NOMO-1 treated with dmso at 0.1 percent for 144 hours (cell line): ENCODE results near the gene ERC2.

Source experiments
- DNase-seq: peaks from one replicate; lab custom pipeline; 2025; ENCODE audit not compliant: unreplicated experiment; lab: John Stamatoyannopoulos, UW

The ERC2 gene

DNA sequence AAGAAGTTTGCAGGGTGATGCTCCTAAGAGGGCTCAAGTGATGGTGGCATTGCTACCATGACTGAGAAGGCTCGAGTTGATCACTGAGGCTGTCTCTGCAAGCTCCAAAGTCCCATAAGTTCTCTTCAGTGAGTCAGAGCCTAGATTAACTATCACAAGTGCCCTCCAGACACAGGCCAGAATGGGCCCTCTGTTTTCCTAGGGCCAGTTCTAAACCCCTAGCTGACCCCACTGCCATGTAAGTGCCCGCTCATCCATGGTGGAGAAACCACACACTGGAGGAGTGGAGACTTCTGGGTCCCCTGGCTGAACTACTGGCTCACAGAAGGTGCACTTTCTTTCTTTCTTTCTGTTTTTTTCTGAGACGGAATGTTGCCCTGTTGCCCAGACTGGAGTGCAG lies 893.6 kb downstream of the ERC2 start:
- no peak for DNase-seq

DNA sequence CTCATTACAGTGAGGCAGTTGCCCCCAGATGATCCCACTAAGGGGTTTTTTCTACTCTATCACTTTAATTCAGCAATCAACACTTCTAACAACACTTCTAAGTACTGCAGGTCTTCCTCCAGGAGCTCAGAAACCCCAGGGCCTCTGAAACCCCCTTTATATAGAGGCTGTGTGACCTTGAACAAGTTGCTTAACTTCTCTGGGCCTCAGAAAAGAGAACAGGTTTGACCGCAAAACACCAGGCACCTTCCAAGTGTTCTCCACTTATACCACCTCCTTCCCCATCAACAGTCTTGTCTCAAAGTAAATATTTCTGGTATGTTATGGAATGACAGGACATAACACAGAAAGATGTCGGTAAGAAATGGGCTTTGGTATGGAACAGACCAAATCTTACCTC lies 895.5 kb downstream of the ERC2 start:
- no peak for DNase-seq

DNA sequence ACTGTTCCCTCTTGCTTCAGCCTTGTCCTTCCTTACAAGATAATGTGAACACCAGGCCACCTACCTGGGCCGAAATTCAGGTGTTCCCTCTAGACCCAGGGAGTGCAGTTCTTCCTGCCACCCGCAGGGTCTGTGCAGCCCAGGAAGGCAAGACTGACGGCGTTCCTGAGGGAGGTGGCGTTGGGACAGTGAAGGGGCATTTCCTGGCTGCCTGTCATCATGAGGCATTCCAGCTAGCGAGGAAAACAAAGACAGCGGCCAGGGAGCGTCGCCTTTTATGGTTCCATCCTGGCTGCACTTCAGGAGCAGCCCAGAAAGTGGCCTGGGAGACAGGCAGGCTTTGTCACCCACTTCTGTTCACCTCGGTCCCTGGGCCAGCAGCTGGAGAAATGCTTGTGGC lies 896.4 kb downstream of the ERC2 start:
- no peak for DNase-seq

DNA sequence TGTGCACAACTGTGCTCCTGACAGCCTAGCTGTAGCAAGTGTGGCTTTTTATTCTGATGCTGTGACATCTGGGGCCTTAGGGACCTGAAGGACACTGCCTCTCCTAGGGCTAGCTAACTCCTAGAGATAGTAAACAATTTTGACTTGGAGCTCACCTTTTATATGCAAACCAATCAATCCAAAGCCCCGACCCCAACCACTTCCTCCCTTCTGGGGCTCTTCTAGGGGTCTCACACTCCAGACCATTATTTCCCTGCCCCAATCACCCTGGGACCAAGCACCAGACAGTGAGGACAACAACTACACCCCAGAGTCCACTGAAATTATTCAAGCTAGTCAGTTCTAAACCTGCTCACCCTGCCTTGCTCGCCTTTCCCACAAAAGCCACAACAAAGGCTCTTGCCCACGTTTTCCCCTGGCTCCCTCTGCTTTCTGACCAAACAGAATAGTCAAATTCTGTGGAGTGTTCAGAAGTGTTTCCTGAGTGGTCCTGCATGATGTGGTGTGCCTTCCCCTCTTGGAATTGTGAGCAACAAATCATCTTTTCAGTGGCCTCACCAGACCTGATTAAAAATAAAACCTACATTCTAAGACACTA lies 897.0 kb downstream of the ERC2 start:
- DNase-seq: no peak

DNA sequence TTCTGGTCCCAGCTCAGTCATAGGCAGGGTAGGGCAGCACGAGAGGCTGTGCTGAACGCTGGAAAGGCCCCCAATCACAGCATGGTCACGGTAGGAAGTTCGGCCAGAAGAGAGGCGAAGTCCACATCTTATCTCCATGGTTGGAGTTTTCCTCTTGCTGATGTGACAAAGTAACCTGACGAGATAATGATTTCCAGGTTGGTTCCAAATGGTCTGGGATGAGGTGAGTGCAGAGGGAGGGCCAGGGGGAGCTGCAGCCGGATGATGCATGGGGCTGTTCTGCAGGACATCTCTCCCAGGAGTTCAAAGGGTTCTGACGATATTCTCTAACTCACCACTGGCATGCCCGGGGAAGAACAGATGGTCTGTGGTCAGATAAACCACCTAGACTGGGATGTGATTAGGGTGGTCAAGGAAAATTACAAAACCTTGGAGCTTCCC lies 898.0 kb downstream of the ERC2 start:
- DNase-seq: no peak

DNA sequence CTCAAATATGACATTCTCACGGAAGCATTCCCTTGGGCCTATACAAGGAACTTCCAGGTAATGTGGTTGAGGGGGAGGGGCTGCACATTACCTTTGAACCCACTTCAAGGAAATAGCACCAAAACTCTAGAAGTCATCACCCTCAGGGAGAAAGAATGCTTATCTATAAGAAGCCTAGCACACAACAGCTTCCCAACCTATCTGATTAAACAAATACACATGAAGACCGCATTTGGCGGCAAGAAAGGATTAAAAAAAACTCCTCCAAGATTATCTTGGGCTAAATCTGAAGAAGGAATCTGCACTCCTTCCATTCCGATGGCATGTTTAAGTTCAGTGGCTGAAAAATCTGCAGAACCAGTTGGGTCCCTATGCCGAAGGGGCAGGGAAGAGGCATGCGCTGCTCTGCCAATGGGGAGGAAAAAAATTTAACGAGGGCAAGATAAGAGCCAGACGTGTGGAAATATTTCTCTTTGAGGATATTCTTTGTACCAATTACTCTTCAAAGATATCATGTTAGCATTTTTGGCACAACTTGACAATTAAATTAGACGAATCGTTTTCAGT lies 899.2 kb downstream of the ERC2 start:
- no peak for DNase-seq

DNA sequence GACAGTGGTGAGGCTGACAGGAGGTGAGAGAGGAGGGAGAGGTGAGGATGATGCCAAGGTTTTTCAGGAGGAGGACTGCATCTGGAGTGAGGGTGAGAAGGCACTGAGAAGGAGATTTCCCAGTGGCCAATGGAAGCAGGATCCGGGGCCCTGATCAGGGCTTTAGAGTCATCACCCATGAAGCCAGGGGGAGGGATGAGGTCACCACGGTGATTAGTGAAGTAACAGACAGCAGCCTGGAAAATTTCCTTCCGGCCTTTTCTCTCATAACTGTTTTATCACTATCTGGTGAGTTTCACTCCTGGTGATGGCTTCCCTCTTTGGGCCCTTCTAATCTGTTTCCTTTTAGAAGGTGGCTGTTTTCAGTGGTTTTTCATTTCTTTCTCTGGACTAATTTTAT lies 900.7 kb downstream of the ERC2 start:
- DNase-seq: no peak

DNA sequence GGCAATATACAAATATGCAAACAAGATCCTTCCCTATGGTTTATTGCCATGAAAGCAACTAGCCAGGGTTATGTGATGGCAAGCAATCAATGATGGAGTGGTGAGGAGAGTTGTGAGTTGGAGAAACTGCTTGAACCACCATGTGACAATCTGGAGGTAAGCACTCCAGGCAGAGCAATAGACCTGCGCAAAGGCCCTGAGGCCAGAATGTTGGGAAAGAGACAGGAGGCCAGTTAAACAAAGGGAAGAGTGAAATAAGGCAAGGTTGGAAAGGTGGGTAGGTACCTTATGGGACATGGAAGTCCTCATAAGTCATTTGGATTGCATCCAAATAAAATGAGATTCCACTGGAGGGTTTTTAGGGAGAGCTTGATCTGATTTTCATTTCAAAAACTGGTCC lies 901.1 kb downstream of the ERC2 start:
- no peak for DNase-seq

DNA sequence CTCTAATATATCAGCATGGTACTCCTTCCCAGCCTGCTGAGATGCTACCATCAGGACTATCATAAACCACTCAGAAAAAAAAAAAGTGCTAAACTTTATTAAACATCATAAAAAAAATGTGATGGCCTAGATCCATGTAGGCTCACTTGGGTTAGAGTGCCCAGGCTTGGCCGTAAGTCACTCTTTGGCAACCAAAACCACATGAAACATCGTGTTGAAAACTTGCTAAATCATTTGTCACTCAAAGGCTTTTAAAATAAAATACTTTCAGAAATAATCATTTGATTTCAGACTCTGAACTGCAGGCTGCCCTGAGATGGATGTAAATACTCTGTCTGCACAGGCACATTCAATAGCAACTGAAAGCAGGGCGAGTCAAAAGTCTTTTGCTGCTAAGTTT lies 902.7 kb downstream of the ERC2 start:
- DNase-seq: no peak

DNA sequence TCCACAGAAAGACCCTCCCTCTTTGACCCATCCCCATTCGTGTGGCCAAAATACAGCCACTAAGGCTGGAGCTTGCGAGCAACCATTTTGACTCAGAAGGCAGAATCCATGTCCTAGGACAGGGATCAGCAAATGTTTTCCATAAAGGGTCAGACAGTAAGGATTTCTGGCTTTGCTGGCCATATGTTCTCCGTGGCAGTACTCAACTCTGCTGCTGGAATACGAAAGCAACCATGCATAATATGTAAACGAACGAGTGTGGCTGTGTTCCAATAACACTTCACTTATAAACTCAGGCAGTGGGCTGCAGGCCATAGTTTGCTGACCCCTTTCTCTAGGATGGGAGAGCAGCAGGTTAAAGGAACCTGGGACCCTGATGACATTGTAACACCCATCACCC lies 903.5 kb downstream of the ERC2 start:
- DNase-seq: no peak

DNA sequence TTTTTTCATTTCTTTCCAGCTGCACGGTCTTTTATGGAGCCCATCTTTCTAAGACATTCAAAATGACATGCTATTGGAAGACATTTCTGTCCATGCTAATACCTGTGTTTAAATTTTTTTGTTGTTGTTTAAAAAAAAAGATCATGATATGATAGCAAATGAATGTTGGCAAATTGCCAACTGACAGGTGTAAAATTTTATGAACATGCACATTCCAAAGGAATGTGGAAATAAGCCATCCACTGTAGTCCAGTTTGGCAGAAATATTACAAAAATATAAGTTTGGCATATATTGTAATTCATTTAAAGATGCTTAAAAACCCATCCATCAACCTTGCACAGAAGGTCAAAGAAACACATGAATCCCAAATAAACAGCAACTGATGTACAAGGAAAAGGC lies 905.6 kb downstream of the ERC2 start:
- no peak for DNase-seq

DNA sequence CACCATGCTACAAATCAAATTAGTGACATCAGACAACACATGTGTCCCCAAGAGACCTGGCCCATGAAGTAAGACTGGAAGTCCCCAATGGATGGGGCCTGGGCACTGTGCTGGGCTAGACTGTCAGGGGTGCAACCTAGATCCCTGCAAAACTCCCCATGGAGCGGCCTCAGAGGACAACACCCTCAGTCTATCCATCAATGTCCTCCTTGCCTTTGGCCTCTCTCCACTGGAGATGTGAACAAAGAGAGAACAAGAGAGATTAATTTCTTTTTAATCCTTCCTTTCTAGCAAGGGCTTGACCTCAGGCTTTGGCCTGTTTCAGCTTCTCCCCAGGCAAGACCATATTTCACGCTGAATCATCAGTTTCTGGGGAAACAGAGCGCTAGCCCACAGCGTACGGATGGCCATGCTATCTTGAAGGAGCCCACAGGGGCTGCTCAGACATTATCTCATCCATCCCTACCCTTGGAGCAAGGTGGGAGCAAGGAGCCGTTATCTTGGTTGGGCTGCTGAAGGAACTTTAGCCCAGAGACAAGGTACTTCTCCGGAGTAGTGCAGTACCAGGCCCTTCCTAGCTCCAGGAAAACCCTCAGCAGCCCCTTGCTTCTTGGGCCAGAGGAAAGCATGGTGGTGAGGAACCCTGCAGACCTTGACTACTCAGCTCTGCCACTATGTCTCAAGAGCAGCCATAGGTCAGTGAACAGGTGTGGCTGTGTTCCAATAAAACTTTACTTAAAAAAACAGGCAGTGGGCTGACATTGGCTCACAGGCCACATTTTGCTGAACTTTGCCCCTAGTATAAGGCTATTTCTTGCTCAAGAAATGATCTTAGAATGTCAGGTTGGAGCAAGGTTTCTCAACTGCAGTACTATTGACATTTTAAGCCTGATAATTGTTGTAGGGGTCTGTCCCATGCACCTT lies 908.5 kb downstream of the ERC2 start:
- no peak for DNase-seq

DNA sequence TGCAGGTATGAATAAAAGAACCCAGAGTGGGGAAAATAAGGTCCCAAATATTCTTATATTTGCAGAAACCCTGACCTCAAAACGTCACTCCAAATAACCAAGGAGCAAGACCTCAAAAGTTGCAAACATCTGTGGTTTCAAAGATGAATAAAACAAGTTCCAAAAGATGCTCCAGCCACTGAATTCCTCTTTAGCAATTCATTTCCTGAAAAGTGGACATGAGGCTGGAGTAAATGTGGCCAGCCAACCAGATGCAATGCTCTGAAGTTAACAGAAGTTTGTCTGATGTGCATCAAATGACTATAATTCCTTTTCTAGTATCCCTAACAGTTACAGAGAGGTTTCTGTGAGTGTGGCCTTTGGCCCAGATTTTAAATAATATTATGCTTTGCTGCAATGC lies 910.0 kb downstream of the ERC2 start:
- no peak for DNase-seq

DNA sequence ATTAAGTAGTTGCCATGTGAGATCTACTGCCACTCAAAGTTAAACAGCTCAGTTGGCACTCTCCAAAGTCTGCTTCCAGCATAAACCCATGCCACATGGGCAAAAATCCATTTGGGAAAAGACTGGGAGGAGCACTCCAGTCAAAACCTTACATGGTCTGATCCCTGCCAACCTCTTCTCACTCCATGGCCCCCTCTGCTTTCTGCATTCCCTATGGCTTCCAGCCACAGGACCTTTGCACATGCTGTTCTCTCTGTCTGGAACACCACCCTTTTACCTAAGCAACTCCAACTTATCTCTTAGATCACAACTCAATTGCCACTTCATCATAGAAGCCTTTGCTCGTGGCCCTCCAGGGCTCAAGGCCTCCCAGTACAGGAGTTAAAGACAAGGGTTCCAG lies 910.7 kb downstream of the ERC2 start:
- DNase-seq: no peak

DNA sequence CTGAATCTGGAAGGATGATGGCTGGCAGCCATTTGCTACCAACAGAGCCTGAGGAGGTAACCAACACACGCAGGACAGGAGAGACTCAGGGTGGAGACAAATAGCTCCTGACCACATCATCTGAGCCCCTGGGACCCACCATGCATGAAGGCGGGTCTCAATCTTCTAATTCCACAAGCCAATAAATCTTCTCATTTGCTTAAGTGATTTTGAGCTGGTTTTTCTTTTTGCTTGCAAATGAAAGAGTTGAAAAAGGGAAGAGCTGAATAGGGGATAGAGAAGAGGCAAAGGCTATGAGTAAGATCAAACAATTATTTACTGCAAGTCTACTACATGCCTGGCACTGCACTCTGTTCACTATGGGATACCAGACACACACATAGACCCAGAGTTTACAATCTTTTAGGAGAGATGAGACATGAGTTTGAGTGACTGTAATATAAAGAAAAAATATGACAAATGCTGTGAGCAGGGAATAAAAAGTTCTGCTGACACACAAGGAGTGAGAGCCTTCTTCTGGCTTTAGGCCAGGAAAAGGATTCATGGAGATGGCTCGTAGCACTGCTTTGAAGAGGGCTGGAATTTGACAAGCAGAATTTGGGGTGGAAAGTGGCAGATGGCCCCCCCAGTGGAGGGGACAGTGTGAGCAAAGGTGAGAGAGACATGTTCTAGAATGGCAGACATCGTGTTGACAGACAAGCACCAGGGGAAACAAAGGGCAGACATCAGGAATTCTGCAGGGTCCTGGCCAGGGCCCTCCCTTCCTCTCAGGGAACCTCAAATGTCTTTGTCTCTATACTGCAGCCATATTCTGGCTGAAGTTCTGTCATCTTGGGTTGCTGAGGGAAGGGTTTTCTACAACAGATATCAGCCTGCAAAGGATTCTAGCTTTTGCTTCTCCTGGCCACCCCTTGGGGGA lies 911.4 kb downstream of the ERC2 start:
- no peak for DNase-seq

DNA sequence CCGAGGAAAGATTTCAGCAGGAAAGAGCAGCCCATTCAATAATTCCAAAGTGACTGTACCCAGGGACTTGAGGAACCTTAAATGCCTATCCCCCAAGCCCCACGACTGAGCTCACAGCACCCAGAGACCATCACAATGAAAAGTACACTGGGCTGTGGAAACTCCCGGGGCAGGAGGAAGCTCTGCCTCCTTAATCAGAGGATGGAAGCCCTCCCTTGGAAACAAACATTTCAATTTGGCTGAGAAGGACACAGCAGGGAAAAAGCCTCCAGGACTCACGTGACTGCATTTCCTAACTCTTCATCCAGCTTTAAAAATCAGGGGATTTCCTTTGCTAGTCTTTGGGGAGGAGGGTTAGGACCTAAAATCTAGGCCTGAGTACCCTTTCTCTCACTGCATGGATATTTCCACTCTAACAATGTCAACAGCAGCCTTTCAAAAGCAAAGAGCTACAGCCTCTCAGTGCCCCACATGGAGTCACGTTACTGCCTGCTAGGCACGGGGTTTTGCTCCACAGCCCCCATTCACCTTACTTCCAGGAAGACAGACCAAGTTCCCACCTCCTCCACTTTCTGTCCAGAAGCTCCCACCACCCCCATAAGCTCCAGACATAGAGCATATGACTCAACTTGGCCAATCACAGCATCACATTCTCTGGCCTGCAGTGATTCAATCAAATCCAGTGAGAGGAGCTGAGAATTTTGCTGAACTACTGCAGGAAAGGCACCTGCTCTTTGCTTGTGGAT lies 912.2 kb downstream of the ERC2 start:
- DNase-seq: no peak

DNA sequence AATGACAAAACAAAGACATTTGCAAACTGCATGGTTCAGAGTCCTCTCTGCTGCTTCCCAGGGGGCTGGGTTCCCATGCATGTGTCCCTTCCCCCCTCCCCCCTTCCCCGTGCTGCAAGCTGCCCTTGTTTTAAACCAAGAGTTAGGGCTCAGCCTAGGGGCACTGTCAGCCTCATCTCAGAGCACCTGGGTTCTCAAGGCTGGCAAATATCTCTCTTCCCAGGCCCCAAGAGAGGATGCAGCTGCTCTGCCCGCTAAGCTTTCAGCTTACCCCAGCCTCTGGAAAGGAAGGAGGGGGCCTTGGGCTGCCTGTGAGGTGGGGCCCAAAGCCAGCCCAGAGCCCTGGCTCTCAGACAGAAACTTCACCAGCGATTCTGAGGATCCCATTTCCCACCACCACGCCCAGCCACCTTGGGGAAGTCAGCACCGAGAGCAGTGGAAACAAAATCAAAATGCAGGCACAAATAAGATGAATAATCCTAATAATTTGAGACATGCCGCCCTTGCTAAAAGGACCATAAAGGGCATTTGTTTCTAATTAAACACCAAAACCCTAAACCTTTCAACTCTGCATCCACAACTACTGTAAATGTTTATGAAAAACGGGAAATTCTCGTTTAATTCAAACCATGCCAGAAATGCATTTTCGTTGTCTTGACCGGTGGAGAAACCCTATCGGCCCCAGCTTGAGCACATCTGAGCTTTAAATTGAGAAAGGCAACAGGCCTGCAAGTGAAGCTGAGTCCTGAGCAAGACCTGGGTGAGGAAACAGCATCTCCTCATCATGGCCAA lies 913.4 kb downstream of the ERC2 start:
- no peak for DNase-seq

DNA sequence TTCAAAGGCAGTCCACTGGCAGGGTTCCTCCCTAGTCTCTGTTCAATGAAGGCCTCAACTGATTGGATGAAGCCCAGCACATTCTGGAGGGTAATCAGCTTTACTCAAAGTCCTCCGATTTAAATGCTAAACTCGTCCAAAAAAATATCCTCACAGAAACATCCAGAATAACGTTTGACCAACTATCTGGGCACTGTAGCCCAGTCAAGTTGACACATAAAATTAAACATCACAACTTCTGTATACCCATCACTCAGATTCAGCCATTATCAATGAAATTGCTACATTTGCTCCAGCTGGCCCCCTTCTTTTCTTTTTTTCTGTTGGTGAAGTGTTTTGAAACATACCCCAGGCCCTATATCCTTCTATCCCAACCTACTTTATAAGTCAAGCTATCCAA lies 916.6 kb downstream of the ERC2 start:
- no peak for DNase-seq

DNA sequence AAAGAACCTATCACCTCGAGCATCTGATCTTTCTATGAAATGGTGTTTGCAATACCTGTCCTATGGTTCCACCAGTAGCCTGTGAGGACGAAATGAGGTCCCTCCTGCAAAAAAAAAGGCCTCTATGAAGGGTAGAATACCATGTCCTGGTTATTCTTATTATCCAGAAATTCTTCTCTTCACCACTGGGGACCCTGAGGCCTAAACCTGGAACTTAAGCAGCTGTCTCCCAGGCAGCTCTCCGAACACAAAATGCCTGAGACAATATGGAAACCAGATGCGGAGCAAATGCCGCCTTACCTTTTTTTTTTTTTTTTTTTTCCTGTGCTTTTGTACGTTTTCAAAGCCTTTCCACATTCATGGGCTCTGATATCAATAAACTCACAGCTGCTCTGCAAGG lies 919.1 kb downstream of the ERC2 start:
- no peak for DNase-seq
